Posterior cingulate gyrus (tissue), 11 donors: ENCODE data around the gene HACD4.
A peak's percentile ranks its signal among the peaks of the same experiment; 100 is the strongest.

Experiments
- DNase-seq, 10 donors: peaks; one replicate each; pipeline versions ENCODE4 v3.0.0 to v3.0.0-alpha.2; 2020 to 2021; ENCODE audit warnings: mixed read lengths in 3 of 10
- intact Hi-C: fragments of 100-400 bp; cut with DNase I; formaldehyde crosslinking; loops from one replicate; pipeline ENCODE4 v1.15.1; 2023

Gene HACD4

DNA sequence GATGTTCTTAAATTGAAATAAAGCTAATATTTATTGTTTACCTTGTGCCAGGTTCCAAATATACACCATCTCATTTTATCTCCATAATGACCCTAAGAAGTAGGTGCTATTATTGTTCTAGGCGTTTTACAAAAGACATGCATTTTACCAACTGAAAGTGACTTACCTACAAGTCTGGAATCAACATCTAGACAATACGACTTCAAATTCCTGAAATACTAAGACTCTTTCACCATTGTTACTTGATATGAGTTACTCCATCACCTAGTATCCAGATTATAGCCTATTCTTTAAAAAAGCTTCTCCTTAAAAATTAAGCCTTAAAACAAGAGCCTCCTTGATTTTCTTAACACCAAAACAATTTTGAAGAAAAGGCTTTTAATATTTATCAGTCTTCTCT is 13.3 kb downstream of the HACD4 start:
- intact Hi-C loops = no loop called here
- no peak for DNase-seq

DNA sequence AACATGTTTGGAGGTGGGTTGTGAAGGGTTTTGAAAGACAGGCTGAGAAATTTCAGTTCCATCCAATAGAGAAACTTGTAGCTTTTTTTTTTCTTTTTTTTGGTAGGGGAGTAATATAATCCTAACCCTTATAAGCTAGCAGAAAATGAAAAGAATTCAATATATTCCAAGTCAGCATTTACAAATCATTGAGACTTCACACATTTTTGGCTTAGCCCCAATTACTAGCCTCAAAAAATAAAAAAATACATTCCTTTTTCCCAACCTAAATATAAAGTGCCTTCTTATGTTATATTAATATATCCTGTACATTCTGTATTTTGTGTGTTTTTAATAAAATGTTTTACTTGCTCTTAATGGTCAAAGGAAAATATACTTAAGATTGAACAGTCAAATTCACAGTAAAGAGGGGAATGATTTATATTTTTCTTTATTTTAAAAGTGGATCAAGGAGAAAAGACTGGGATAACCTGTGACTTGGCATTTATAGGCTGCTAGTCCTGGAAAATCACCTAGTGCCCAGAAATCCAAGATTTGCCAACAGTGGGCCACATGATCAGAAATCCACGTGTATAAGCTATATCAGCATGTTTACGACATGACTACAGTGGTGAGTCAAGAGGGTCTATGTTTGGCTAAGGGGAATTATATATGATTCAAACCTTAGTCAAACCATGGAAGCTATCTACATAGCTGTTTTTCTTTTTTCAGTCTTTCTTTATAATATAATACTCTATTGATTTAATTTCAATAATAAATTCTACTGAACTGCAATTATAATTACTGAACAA is 14.5 kb downstream of the HACD4 start:
- intact Hi-C loops = no loop called here
- no peak for DNase-seq

DNA sequence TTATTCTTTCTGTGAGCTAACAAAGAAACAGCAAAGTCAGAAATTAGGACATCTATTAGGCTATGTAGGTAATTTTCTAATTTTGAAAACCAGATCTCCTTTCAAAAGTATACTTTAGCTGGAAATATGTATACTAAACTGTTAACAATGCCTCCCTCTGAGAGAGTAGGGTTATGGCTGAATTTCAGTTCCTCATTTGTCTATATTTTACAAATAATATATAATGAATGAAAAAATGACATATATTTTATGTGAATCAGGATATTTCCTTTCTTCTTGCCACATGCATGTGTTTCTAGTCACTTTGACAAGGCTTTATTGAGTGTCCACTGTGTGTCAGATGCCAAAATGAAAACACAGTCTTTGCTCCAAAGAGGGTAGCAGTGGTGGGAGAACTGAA is 15.4 kb downstream of the HACD4 start:
- DNase-seq = no peak
- intact Hi-C loops = no loop called here

DNA sequence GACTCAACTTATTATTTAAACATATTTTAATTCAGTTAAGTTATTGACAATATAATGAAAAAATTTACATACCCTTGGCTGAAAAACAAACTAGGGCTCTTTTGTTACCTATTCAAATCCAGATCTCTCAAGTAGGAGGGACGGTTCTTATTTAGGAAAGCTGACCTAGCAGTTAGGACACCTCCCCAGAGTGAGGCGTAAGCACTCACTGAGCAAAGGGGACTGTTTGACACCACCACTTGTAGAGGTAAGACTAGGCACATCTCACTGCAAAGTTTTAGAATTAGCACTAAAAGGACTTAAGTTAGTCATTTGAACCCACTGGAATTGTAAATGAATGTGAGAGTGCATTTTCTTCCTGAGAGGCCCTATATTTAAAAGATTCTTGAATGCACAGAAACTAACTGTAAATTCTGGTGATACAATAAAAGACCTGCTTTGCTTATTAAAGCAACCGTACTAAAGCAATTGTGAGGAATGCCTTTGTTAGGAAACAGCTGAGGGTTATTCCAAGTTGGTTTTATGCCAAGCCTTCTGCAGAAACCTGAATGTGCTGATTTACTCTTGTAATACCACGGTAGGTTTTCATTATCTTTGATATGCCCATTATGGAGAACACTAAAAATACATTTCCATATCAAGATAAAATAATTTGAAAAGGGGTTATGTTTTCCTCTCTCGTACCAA is 16.2 kb downstream of the HACD4 start:
- DNase-seq = no peak
- intact Hi-C loops = no loop called here

DNA sequence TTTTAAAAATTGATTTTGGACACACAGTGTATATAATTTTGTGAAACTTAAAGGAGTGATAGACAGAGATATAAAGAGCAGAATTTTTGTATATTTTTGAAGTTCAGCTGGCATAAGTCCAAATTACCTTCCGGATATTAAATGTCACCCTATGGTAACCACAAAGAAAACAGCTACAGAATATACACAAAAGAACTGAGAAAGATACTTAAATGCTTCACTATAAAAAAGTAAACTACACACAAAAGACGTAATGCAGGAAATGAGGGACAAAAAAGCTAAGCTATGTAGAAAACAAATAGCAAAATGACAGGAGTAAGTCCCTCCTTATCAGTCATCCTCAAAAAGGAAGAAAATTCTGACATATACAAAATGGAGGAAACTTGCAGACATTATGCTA is 29.4 kb downstream of the HACD4 start:
- no peak for DNase-seq
- intact Hi-C loops = no loop called here

DNA sequence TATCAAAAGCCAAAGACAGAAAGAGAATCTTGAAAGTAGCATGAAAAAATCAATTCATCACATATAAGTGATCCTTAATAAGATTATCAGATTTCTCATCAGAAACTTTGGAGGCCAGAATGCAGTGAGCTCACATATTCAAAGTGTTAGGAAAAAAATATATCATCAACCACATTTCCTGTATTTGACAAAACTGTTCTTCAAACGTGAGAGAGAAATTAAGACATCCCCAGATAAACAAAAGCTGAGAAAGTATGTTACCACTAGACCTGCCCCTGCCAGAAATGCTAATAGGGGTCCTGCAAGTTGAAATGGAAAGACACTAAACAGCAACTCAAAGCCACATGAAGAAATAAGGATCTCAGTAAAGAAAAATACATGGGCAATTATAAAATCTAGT is 29.9 kb downstream of the HACD4 start:
- no peak for DNase-seq
- intact Hi-C loops = no loop called here

DNA sequence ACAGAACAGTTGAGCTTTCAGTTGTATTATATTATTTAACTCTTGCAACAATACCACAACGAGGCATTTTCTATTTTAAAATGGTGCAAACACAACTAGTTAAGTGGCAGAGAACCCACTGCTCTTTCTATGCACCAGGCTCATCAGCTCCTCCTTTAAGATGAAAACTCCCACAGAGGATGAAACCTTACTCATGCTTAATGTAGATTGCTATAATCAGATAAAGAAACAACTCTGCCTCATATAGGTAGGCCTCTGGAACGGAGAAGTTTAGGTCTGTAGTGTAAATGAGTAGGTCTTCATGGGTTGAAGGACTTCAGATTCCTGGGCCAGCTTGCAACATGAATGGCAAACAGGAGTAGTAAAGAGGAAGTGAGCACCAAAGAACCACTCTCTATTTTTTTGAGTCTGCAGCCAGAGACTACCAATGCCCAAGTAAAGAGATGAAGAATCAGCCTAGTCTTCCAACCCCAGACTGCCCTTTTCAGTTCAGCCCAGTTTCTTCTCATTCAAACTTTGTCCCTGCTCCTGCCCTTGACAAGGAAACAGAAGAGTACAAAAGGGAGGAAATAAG is 33.9 kb downstream of the HACD4 start:
- intact Hi-C loops = no loop called here

DNA sequence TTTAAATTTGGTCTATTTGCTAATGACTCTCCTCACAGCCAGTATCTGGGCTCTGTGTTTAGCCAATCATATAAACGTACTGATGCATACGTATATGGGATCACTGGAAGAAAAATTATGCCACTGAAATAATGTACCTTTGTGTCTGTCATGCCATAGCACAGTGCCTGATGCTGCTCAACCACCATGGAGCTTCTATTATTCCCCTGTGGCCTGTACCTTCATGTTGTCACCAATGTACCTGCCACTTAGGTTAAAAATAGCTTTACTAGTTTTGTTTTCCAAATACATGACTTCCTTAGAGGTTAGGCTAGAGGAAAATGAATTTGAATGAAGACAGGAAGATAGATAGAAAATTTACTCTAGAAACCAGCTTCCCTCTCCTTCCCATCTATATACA is 34.6 kb downstream of the HACD4 start:
- intact Hi-C loops = no loop called here
- DNase-seq = no peak

More for the DNA sequence above, 33.9 kb downstream of the HACD4 start:
- no peak for DNase-seq

DNA sequence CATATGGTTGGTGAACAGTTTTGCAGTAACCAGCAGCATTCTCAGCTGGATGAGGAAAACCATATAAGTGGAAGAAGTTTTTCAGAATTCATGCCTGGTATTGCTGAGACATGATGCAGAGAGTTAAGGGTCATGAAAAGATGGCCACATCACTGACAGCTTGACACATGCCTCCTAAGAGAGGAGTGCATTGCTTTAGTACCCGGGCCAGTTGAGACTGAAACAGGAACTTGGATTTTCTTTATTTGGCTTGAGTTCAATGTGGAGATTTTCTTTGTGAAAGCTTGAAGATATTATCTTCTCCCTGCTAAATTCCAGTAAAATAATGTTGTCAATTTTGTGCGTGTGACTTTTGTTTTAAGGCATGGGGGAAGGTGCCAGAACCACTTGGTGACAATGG is 35.8 kb downstream of the HACD4 start:
- intact Hi-C loops = no loop called here
- DNase-seq = no peak

DNA sequence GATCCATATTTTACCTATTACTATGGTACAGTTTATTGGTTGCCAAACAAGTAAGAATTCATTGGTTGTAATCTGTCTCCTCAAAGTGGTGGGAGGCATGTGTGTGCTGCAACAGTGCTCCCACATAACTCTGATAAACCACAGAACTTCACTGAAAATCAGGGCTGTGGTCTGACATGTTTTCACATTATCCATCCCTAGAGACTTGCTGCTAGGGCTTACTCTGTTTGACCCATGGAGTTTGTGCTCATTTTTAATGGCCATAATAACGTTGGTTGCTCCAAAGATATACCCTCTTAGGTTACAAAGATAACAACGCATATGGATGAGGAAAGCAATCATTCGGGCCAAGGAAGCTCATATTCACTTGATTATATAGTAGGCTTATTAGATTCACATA is 37.0 kb downstream of the HACD4 start:
- intact Hi-C loops = no loop called here
- no peak for DNase-seq

DNA sequence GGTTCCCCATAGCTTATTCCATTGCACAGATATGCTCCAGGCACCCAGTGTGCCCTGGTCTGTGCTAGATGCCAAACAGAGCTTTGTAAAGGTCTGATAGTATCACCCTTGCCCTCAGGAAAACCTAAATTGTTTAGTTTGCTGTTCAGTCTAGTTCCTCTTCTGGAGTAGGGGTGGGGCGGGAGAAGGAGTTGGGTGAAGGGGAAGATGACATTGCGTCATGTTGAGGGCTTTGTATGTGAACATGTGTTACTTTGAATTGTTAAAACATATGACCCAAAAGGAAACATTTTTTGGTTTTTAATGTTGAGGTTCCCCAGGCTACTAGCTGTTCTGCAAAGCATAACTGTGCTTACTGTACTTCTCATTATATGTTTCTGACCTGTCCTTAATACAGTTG is 40.6 kb downstream of the HACD4 start:
- DNase-seq = no peak
- intact Hi-C loops = no loop called here

DNA sequence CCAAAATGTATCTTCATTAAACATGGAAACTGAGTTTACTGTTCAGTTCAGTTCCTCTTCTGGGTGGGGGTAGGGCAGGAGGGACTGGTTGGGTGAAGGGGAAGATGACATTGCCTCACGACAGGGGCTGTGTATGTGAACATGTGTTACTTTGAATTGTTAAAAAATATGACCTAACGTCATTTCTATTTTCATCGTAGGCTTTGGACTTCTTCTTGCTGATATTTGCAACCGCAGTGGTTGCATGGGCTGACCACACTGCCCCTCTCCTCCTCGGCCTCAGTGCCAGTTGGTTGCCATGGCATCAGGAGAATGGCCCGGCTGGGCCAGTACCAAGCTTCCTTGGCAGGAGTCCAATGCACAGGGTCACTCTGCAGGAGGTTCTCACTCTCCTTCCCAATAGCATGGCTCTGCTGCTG is 41.5 kb downstream of the HACD4 start:
- DNase-seq = peak; percentile 34 to 92 (median 60)
- intact Hi-C loops = loop anchor here (10.0 kb wide), 1 partner anchor 85 kb away; the partner anchor contains the start of gene IFNB1

DNA sequence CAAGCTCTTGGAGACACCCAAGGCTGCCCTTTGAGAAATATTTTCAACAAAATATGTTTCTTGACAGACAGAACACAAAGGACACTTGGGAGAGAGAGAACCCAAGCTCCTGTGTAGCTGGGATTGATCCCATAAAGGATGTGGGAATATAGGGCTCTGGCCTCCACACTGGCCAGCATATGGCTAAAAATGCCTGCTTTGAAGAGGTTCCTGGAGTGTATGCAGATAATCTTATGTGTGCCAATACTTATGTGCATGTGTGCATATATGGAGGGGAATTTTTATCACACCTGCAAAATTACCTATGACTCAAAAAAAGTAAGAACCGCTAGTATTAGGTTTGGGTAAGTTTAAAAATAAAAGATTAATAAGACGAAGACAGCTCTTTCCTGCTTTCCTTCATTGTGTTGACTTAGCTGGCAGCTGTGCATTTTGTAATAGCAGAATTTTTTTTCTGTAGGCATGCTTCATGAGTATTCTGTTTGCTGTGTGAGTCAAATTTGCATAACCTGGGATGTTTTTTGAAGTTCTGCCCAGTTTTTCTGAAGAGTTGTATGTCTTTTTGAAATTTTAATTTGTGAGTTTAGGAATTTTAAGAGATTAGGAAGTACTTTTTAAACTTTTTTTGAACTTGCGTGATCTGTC is 42.6 kb downstream of the HACD4 start:
- DNase-seq = no peak
- intact Hi-C loops = loop anchor here (10.0 kb wide), 1 partner anchor 86 kb away; the partner anchor contains the start of gene IFNB1

DNA sequence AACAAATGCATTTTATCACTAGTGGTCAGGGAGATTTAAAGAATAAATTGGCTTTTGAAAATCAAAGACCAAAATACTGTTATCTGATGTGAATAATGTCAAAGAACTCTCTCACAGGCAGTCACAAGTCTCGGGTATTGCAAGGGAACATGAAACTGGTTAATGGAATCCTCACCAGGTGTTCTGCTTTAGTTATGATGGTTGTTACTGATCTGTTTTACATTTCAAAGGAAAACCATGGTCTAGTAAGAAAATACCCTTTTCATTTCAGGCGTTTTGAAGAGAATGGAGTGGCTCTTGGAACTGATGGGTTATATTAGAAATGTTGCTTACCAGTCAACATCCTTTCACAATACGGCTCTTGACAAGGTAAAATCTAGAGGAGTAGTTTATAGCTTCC is 43.4 kb downstream of the HACD4 start:
- intact Hi-C loops = loop anchor here (10.0 kb wide), 1 partner anchor 87 kb away; the partner anchor contains the start of gene IFNB1
- no peak for DNase-seq

DNA sequence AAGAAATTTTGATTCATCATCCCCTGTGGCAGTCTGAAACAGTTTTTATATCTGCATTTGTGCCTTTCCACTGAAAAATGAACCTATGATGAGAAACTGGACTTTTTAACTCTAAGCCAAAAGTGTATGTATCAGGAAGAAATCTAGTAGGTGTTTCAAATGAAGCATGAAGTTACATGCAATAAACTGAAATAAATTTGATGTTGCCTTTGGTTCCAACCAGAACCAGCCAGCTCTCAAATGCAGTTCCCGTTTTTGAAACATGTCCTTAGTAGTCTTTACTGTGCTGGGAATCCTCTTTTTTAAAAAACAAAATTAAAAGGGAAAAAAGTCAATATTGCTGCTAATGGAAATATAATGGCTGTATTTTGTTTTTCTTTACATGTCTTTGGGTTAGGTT is 43.9 kb downstream of the HACD4 start:
- no peak for DNase-seq
- intact Hi-C loops = loop anchor here (10.0 kb wide), 1 partner anchor 87 kb away; the partner anchor contains the start of gene IFNB1

DNA sequence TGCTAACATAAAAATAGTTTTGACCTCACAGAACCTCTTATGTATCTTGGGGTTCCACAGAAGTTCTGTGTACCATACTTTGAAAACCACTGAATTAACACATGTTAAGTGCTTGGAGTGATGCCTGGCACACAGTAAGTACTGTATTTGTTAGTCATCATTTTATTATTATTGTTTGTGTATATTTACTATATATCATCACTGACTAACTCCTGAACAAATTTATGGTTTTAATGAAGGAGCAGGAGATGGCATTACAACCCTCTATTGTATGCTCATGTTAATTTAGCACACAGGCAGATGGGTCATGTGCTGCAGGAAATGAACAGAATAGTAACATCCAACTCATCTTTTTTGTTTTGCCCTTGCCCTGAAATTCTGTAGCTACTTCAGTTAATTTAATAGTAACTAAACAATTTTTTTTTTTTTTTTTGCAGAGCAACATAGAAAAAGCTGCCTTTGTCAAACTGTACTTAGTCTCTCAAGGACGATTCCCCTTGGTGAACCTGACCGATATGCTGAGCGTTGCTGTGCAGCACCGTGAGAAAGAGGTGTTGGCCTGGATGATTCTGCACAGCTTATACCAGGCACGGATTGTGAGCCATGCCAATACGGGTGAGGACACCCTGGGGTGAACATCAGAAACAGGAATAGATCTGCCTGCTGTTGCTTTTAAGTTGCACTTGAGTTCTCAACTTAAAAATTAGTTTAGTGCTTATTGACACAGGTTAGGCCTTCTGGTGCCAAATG is 45.4 kb downstream of the HACD4 start:
- intact Hi-C loops = loop anchor here (10.0 kb wide), 1 partner anchor 89 kb away; the partner anchor contains the start of gene IFNB1
- DNase-seq = no peak

DNA sequence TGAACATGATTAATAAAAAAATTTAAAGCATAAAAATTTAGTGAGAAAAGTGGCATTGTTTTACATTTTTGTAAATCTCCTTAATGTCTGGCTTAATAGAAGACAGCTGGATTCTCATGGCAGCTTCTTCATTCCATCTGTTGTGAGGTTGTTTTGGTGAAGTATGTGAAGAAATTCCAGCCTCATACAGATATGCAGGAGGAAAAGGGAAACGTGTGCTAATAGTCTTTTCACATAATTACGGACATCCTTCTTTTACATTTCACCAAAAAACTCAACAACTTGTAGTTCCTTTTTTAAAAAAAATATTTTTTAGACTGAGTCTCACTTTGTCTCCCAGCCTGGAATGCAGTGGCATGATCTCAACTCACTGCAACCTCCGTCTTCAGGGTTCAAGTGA is 46.9 kb downstream of the HACD4 start:
- no peak for DNase-seq
- intact Hi-C loops = loop anchor here (10.0 kb wide), 1 partner anchor 90 kb away; the partner anchor contains the start of gene IFNB1

DNA sequence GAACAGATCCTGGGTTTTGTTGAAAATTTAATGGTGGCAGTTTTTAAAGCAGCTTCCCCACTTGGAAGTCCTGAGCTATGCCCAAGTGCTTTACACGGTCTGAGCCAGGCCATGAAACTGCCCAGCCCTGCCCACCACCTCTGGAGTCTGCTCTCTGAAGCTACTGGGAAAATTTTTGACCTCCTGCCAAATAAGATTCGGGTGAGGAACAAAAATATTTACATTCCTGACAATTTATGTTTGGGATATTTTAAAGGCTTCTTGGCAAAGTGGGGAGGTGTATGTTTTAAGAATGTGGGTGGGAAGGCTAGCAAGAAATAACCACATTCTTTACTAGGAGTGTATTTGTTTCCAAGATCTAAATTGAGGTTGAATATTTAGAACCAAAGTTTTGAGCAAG is 50.0 kb downstream of the HACD4 start:
- peak in 1 of 10 donors; percentile 75 for DNase-seq
- intact Hi-C loops = loop anchor here (2.0 to 10.0 kb wide), 2 partner anchors 47 to 93 kb away; partner anchors contain the start of gene IFNB1

DNA sequence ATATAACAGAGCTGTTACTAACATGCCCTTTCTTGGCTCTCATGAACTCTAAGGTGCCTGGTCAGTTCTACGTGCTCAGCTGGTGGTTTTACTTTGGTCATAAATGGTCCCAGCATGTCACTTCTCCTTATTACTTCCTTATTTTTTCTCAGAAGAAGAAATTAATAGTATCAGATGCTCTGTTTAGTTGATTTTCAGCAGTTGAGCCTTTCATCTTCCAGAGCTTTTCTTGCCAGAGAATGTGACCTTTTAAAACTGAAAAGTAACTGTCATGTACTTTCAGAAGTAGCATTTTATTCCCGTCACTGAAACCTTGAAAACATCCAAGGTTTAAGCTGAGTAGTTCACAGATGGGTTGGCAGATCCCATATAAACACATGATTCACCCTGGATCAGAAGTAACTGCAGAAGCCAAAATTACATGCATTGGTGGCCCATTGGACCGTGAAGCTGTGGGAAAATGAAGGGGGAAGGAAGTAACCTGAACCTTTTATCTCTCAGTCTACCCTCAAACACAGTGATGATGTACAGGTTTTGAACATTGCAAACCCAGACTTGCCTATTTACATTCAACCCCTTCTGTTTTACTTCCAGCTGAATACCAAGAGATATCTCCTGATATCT is 50.5 kb downstream of the HACD4 start:
- intact Hi-C loops = loop anchor here (2.0 to 10.0 kb wide), 2 partner anchors 48 to 94 kb away; partner anchors contain the start of gene IFNB1
- DNase-seq = no peak

DNA sequence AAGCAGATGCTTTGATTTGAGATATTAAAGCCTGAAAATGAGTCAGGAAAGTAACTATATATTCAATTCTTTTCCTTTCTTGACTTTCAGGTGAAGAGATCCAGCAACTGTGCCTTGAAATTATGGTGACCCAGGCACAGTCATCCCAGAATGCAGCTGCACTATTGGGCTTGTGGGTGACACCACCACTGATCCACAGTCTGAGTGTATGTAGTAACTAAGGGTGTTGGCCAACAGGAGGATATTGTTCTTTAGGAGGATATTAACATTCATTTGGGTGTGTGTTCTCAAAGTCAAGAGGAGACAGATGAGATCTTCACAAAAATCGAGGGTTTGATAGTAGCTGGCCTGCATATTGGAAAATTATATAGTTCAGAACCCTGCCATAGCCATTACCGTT is 53.2 kb downstream of the HACD4 start:
- DNase-seq = no peak
- intact Hi-C loops = no loop called here
